ENCODE data around the gene HEXIM1.

Gene HEXIM1

DNA sequence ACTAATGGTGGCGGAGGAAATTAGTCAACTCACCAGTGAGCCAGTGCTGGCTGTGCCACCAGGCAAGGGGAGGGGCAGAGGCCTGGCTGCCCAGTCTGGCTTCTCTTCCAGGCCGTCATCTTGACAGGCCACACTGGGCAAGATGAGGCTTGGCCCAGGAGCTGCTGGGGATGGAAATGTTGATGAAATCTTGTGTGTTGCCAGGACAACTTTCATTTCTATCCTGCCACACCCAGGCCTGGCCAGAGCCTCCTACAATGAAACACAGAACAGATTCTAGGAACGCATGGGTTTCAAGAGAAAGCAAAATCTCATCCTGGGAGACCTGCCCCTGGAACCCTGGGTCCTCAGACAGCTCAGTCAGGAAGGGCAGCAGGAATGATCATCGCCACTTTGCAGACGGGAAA is 22.7 kb downstream of the HEXIM1 start:
- no peak for TF ChIP-seq EZH2phosphoT487 (conservative IDR thresholded peaks at IDR 0.05; ENCODE audit: low read length)
- TF ChIP-seq, protein P1, sequence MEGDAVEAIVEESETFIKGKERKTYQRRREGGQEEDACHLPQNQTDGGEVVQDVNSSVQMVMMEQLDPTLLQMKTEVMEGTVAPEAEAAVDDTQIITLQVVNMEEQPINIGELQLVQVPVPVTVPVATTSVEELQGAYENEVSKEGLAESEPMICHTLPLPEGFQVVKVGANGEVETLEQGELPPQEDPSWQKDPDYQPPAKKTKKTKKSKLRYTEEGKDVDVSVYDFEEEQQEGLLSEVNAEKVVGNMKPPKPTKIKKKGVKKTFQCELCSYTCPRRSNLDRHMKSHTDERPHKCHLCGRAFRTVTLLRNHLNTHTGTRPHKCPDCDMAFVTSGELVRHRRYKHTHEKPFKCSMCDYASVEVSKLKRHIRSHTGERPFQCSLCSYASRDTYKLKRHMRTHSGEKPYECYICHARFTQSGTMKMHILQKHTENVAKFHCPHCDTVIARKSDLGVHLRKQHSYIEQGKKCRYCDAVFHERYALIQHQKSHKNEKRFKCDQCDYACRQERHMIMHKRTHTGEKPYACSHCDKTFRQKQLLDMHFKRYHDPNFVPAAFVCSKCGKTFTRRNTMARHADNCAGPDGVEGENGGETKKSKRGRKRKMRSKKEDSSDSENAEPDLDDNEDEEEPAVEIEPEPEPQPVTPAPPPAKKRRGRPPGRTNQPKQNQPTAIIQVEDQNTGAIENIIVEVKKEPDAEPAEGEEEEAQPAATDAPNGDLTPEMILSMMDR (IDR thresholded peaks at IDR 0.05; ENCODE audit: insufficient read depth, low read length, poor library complexity, severe bottlenecking), result no peak

DNA sequence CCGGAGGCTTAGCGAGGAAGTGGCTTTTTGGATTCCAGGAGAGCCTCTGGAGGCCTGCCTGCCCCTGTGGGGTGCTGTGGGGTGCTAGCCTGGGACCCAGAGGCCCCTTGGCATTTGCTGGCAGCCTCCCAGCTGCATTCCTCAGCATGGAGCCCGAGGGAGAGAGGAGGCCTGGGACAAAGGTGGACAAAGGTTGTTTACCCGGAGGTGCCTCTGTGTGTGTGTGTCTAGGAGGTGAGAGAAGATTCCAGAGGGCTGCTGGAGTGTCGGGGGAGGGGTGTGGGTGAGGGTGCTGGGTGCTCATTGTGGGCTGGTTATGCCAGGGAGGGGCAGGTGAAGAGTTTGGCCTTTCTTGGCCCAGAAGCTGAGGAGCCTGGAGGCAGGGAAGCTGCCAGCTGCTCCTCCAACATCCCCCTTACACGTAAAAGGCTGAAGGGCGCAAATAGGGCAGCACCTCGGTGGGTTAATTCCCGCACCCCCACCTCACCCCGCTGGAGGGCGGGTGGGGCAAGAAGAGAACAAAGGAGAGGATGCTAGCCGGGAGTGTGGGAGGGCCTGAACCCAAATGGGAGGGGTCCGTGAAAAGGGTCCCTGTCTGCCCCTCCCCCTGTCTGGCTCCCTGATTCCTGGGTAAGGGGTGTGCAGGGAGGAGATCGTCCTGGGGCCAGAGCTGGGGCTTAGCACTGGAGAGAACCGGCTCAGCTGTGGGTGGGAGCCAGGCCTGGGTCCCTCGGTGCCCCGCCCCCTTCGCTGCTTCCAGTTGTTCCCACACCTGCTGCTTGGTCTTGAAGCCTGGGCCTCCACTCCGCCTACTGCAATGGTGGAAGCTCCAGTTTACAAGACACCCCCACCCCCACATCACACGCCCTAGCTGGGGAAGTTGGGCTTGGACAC is 23.3 kb downstream of the HEXIM1 start:
- Histone ChIP-seq H3K9me3 (ENCODE audit: insufficient read depth, low read length) (no peaks in the 10 kb centered on the region), H3K79me2 (ENCODE audit: insufficient read depth, low read length) (no peaks in the 10 kb centered on the region), H4K20me1 (ENCODE audit: low read depth, low read length) (no peaks in the 10 kb centered on the region), H2AFZ (ENCODE audit: low read depth, low read length, severe bottlenecking) (no peak overlapping the region), H3K9me2 (replicated peaks; ENCODE audit: insufficient read depth, low read length) (no peaks in the 10 kb centered on the region), H3F3A (ENCODE audit: insufficient read depth) (no peaks in the 10 kb centered on the region), H3K27me3 (ENCODE audit: low read length) (no peaks in the 10 kb centered on the region), H3K27ac (ENCODE audit: low read depth, low read length) (no peak overlapping the region), H3K4me2 (ENCODE audit: low read depth, low read length, poor library complexity, severe bottlenecking) (no peak overlapping the region), H3K36me3 (ENCODE audit: low read length) (no peaks in the 10 kb centered on the region), H3K9ac (ENCODE audit: low read length) (no peak overlapping the region), H3K4me3 (ENCODE audit: insufficient read depth, low read length, poor library complexity, severe bottlenecking) (no peak overlapping the region)
- TF ChIP-seq EZH2phosphoT487 (conservative IDR thresholded peaks at IDR 0.05; ENCODE audit: low read length), result no peak
- TF ChIP-seq, protein P1 (IDR thresholded peaks at IDR 0.05; ENCODE audit: insufficient read depth, low read length, poor library complexity, severe bottlenecking), result no peak

More for the DNA sequence above, 22.7 kb downstream of the HEXIM1 start:
- no peaks in the 10 kb centered on the region for H3K27me3 ChIP-seq (ENCODE audit: low read length)
- no peak overlapping the region for H3K27ac ChIP-seq (ENCODE audit: low read depth, low read length)
- H3K9me3 ChIP-seq (ENCODE audit: insufficient read depth, low read length), result no peaks in the 10 kb centered on the region
- H3F3A ChIP-seq (ENCODE audit: insufficient read depth), result no peaks in the 10 kb centered on the region
- H2AFZ ChIP-seq (ENCODE audit: low read depth, low read length, severe bottlenecking), result no peak overlapping the region
- H3K4me3 ChIP-seq (ENCODE audit: insufficient read depth, low read length, poor library complexity, severe bottlenecking), result no peak overlapping the region
- no peaks in the 10 kb centered on the region for H3K9me2 ChIP-seq (replicated peaks; ENCODE audit: insufficient read depth, low read length)
- no peaks in the 10 kb centered on the region for H4K20me1 ChIP-seq (ENCODE audit: low read depth, low read length)
- no peaks in the 10 kb centered on the region for H3K79me2 ChIP-seq (ENCODE audit: insufficient read depth, low read length)
- H3K9ac ChIP-seq (ENCODE audit: low read length), result no peak overlapping the region
- no peak overlapping the region for H3K4me2 ChIP-seq (ENCODE audit: low read depth, low read length, poor library complexity, severe bottlenecking)
- H3K36me3 ChIP-seq (ENCODE audit: low read length), result no peaks in the 10 kb centered on the region

DNA sequence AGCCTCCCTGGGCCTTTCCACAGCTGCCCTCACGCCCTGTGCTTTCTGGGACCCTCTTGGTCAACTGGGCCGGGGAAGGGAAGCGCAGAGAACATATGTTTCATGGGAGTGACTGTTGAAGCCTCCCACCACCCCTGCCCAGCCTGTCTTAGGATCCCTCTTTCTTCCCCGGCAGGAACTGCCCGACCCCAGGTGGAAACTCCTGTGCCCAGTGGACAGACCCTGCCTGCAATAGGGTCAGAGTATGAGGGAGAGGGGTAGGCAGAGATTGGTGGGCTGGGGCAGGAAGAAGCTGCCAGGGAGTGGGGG is 23.9 kb downstream of the HEXIM1 start:
- H3K27ac ChIP-seq (ENCODE audit: low read depth, low read length), result no peak overlapping the region
- no peak for TF ChIP-seq EZH2phosphoT487 (conservative IDR thresholded peaks at IDR 0.05; ENCODE audit: low read length)
- TF ChIP-seq, protein P1 (IDR thresholded peaks at IDR 0.05; ENCODE audit: insufficient read depth, low read length, poor library complexity, severe bottlenecking), result no peak
- no peak overlapping the region for H3K4me3 ChIP-seq (ENCODE audit: insufficient read depth, low read length, poor library complexity, severe bottlenecking)
- no peak overlapping the region for H2AFZ ChIP-seq (ENCODE audit: low read depth, low read length, severe bottlenecking)
- no peaks in the 10 kb centered on the region for H3K27me3 ChIP-seq (ENCODE audit: low read length)
- H3K4me2 ChIP-seq (ENCODE audit: low read depth, low read length, poor library complexity, severe bottlenecking), result peak overlapping the region; percentile 43
- no peaks in the 10 kb centered on the region for H3K36me3 ChIP-seq (ENCODE audit: low read length)
- H3K79me2 ChIP-seq (ENCODE audit: insufficient read depth, low read length), result no peaks in the 10 kb centered on the region
- no peak overlapping the region for H3K9ac ChIP-seq (ENCODE audit: low read length)
- no peaks in the 10 kb centered on the region for H3F3A ChIP-seq (ENCODE audit: insufficient read depth)
- H3K9me2 ChIP-seq (replicated peaks; ENCODE audit: insufficient read depth, low read length), result no peaks in the 10 kb centered on the region
- H3K9me3 ChIP-seq (ENCODE audit: insufficient read depth, low read length), result no peaks in the 10 kb centered on the region
- no peaks in the 10 kb centered on the region for H4K20me1 ChIP-seq (ENCODE audit: low read depth, low read length)

Data from SU-DHL-6 (cell line).